ENCODE results near the gene HMGXB3.
A peak's percentile ranks its signal among the peaks of the same experiment; 100 is the strongest.

DNA sequence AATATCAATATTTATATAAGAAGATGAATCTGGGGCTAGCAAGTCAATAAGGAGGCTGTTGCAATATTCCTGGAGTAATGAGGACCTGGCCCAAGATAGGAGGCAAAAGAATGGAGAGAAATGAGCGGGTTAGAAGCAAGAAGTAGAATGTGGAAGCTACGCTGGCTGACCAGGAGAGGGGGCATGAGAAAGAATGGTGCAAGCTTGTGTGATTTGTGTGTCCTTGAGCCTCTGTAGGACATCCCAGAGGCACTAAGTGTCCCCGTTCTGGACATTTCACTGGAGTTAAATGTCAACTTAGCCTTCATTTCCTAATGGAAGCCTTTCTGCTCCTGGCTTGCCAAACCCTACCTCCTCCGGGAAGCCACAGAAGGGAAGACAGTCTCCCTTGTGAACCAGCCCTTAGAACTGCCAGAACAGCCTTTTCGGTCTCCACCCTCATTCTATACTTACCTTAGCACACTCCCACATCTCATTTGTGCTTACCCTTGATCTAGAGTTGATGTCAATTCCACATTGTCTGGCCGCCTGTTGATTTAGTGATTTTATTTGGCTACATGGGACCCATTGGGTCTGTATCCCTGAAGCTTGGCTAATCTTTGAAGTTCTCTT, 49.3 kb upstream of the HMGXB3 start:
- TF ChIP-seq, protein P1, sequence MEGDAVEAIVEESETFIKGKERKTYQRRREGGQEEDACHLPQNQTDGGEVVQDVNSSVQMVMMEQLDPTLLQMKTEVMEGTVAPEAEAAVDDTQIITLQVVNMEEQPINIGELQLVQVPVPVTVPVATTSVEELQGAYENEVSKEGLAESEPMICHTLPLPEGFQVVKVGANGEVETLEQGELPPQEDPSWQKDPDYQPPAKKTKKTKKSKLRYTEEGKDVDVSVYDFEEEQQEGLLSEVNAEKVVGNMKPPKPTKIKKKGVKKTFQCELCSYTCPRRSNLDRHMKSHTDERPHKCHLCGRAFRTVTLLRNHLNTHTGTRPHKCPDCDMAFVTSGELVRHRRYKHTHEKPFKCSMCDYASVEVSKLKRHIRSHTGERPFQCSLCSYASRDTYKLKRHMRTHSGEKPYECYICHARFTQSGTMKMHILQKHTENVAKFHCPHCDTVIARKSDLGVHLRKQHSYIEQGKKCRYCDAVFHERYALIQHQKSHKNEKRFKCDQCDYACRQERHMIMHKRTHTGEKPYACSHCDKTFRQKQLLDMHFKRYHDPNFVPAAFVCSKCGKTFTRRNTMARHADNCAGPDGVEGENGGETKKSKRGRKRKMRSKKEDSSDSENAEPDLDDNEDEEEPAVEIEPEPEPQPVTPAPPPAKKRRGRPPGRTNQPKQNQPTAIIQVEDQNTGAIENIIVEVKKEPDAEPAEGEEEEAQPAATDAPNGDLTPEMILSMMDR (IDR thresholded peaks at IDR 0.05): peak; percentile 31
- TF ChIP-seq EZH2 (IDR thresholded peaks at IDR 0.05): no peak

Measured in neural progenitor cell (in vitro differentiated cells).